Smooth muscle cell (in vitro differentiated cells): ENCODE results near the gene FAM3A. TPM values are rescaled to one million over a fixed set of nuclear protein-coding genes. Genes with fewer than 3 reads are reported as not detected.

Source experiments
- DNase-seq: peaks from one replicate; lab custom pipeline; 2025; ENCODE audit not compliant: unreplicated experiment; lab: John Stamatoyannopoulos, UW
- H2AFZ ChIP-seq: fragments of 200-600 bp; sonication (generic); 2 replicates; pipeline ENCODE4 v1.6.0; 2016; ENCODE audit warnings: antibody characterized with exemption, low read depth, mild to moderate bottlenecking
- H3F3A ChIP-seq: fragments of 200-600 bp; sonication (generic); 2 replicates; pipeline ENCODE4 v1.6.0; 2017; ENCODE audit warnings: antibody characterized with exemption, low read depth
- H3K27ac ChIP-seq: fragments of 200-600 bp; sonication (generic); 2 replicates; pipeline ENCODE4 v1.5.1; 2016; ENCODE audit warnings: low read depth, mild to moderate bottlenecking
- H3K27me3 ChIP-seq: fragments of 200-600 bp; sonication (generic); 2 replicates; pipeline ENCODE4 v1.6.1; 2016; ENCODE audit warnings: low read depth, mild to moderate bottlenecking
- H3K36me3 ChIP-seq: fragments of 200-600 bp; sonication (generic); 2 replicates; pipeline ENCODE4 v1.5.1; 2016; ENCODE audit warnings: low read depth
- H3K4me1 ChIP-seq: fragments of 200-600 bp; sonication (generic); 2 replicates; pipeline ENCODE4 v1.5.1; 2016; ENCODE audit warnings: low read depth
- H3K4me2 ChIP-seq: fragments of 200-600 bp; sonication (generic); 2 replicates; pipeline ENCODE4 v1.6.0; 2016; ENCODE audit warnings: mild to moderate bottlenecking
- H3K4me3 ChIP-seq: fragments of 200-600 bp; sonication (generic); 2 replicates; pipeline ENCODE4 v1.5.1; 2016; ENCODE audit warnings: mild to moderate bottlenecking
- H3K79me2 ChIP-seq: fragments of 200-600 bp; sonication (generic); 2 replicates; pipeline ENCODE4 v1.6.0; 2016; ENCODE audit warnings: low read depth, mild to moderate bottlenecking
- H3K9ac ChIP-seq: fragments of 200-600 bp; sonication (generic); 2 replicates; pipeline ENCODE4 v1.6.0; 2016; ENCODE audit warnings: low read depth
- H3K9me3 ChIP-seq: fragments of 200-600 bp; sonication (generic); replicated peaks from 2 replicates; pipeline ENCODE4 v1.5.1; 2016; ENCODE audit warnings: low read depth
- H4K20me1 ChIP-seq: fragments of 200-600 bp; sonication (generic); 2 replicates; pipeline ENCODE4 v1.6.0; 2016; ENCODE audit warnings: low read depth
- CTCF ChIP-seq: fragments of 200-600 bp; sonication (generic); IDR thresholded peaks from 2 replicates; pipeline ENCODE4 v1.5.1; 2017; ENCODE audit warnings: borderline replicate concordance, mild to moderate bottlenecking, antibody characterized with exemption; ENCODE audit not compliant: insufficient read depth, poor library complexity, severe bottlenecking
- WGBS: methylation state at CpG from one replicate; pipeline ENCODE4 v1.1.7; 2016; ENCODE audit warnings: low lambda C conversion rate; 5-methylcytosine and 5-hydroxymethylcytosine counted together
- polyA plus RNA-seq: library from polyadenylated mRNA; unstranded; fragments of >200 nt; fragmentation: Nextera tagmentation; extraction: Ambion mirVana; gene quantifications from 2 replicates; pipeline ENCODE4 v1.2.1, GENCODE V29; 2016
- total RNA-seq: library from RNA; depleted of rRNA; stranded (reverse); fragments of >200 nt; gene quantifications from 2 replicates; pipeline ENCODE4 v1.2.3, GENCODE V29; 2014

FAM3A gene
- total and polyA plus RNA-seq, 2 experiments from 2014 or later: 13.6 to 49.1 TPM

- 93% methylated on average over 28 of the region's 28 CpGs for WGBS
- Histone ChIP-seq H3K79me2 (peaks cover 21% of the 10 kb centered on the region), H3K36me3 (no peaks in the 10 kb centered on the region)
Measured at GRCh38 chrX:154464806-154465365, 51.1 kb downstream of the FAM3A start.

GRCh38 chrX:154463611-154464220 lies 52.3 kb downstream of the FAM3A start:
- no peak for DNase-seq
- H3K9me3 ChIP-seq: no peaks in the 10 kb centered on the region
- H3F3A ChIP-seq: no peaks in the 10 kb centered on the region
- peaks cover 6% of the 10 kb centered on the region for H3K4me1 ChIP-seq
- no peak overlapping the region for H3K27ac ChIP-seq
- peaks cover 61% of the 10 kb centered on the region for H4K20me1 ChIP-seq
- TF ChIP-seq CTCF: no peak
- H3K4me2 ChIP-seq: no peak overlapping the region
- no peaks in the 10 kb centered on the region for H3K27me3 ChIP-seq
- no peaks in the 10 kb centered on the region for H3K36me3 ChIP-seq
- no peak overlapping the region for H3K9ac ChIP-seq
- H3K4me3 ChIP-seq: no peak overlapping the region
- no peak overlapping the region for H2AFZ ChIP-seq
- WGBS: 93% methylated on average over 30 of the region's 36 CpGs
- peaks cover 32% of the 10 kb centered on the region for H3K79me2 ChIP-seq

More at GRCh38 chrX:154464806-154465365, 51.1 kb downstream of the FAM3A start:
- H3F3A ChIP-seq: no peaks in the 10 kb centered on the region
- H3K27me3 ChIP-seq: no peaks in the 10 kb centered on the region
- no peaks in the 10 kb centered on the region for H3K4me1 ChIP-seq
- H3K27ac ChIP-seq: no peak overlapping the region
- no peak for TF ChIP-seq CTCF
- H3K9me3 ChIP-seq: no peaks in the 10 kb centered on the region
- H3K4me3 ChIP-seq: no peak overlapping the region
- H2AFZ ChIP-seq: no peak overlapping the region
- H3K9ac ChIP-seq: no peak overlapping the region
- H4K20me1 ChIP-seq: peaks cover 66% of the 10 kb centered on the region
- no peak overlapping the region for H3K4me2 ChIP-seq
- DNase-seq: no peak

GRCh38 chrX:154462396-154462795 lies 53.6 kb downstream of the FAM3A start:
- WGBS: 88% methylated on average over 8 of the region's 8 CpGs
- H3K4me3 ChIP-seq: no peak overlapping the region
- H3K9me3 ChIP-seq: no peaks in the 10 kb centered on the region
- no peaks in the 10 kb centered on the region for H3F3A ChIP-seq
- no peak for TF ChIP-seq CTCF
- H3K9ac ChIP-seq: no peak overlapping the region
- peaks cover 37% of the 10 kb centered on the region for H3K79me2 ChIP-seq
- no peak overlapping the region for H2AFZ ChIP-seq
- no peaks in the 10 kb centered on the region for H3K27me3 ChIP-seq
- H4K20me1 ChIP-seq: peaks cover 61% of the 10 kb centered on the region
- DNase-seq: no peak
- H3K27ac ChIP-seq: no peak overlapping the region
- H3K4me1 ChIP-seq: peaks cover 6% of the 10 kb centered on the region
- H3K36me3 ChIP-seq: no peaks in the 10 kb centered on the region
- H3K4me2 ChIP-seq: no peak overlapping the region

GRCh38 chrX:154460326-154460725 lies 55.7 kb downstream of the FAM3A start:
- Histone ChIP-seq H3K27ac (no peak overlapping the region), H3K4me3 (peak overlapping the region; percentile 64), H3K4me1 (peaks cover 6% of the 10 kb centered on the region), H3F3A (no peaks in the 10 kb centered on the region), H3K79me2 (peaks cover 37% of the 10 kb centered on the region), H3K9me3 (no peaks in the 10 kb centered on the region), H3K4me2 (peak overlapping the region; percentile 88), H4K20me1 (peaks cover 57% of the 10 kb centered on the region), H3K9ac (no peak overlapping the region), H3K27me3 (no peaks in the 10 kb centered on the region), H3K36me3 (no peaks in the 10 kb centered on the region), H2AFZ (no peak overlapping the region)
- 88% methylated on average over 26 of the region's 26 CpGs for WGBS
- DNase-seq: no peak
- no peak for TF ChIP-seq CTCF
